GM20000 (cell line): Measurements from ENCODE around the gene TCFL5.

ENCODE experiments used
- DNase-seq: peaks from one replicate; pipeline ENCODE4 v3.0.0; 2012; ENCODE audit warnings: low spot score
- CTCF ChIP-seq: IDR thresholded peaks from 2 replicates; pipeline ENCODE4 v1.5.1; 2012; ENCODE audit warnings: mild to moderate bottlenecking, control low read depth; ENCODE audit errors: extremely low read depth, missing control alignments

TCFL5 gene

DNA sequence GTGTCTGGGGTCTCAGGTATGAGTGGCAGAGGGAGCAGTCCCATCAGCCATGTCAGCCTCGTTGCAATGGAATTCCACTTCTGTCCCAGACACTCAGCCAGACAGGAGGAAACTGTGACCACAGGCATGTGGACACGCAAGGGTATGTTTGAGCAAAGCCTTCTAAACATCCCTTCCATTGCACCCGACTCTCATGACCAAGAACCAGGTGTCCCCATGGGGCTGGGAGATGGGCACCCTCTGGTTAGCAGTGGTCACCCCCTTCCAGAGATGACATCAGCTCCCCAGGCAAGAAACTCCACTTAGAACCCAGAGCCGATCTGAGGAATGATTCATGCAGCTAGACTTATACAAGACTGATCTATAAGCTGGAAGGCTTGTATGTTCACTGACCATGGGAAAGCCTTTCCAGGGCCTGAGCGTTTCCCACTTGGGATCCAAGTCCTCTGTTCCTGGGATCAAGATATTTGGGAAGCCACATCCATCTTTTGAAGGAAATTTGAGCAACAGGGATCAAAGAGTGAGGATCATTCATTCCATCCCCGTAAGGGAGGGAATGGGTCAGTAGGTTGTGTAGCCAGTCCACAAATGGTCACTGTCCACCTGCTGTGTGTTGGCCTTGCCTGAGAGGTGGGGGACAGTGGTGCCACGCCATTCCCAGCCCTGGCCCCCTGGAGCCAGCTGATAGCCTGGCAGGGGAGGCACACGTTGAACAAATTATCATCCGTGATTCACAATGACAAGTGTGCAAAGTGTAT lies 69.3 kb downstream of the TCFL5 start:
- no peak for TF ChIP-seq CTCF
- DNase-seq, result no peak

- peak; percentile 83 for DNase-seq
- TF ChIP-seq CTCF, result peak; percentile 90
Observed at GRCh38 chr20:62791301-62792181, 70.1 kb downstream of the TCFL5 start.
